ENCODE measurements around the gene CD164.

Gene CD164

DNA sequence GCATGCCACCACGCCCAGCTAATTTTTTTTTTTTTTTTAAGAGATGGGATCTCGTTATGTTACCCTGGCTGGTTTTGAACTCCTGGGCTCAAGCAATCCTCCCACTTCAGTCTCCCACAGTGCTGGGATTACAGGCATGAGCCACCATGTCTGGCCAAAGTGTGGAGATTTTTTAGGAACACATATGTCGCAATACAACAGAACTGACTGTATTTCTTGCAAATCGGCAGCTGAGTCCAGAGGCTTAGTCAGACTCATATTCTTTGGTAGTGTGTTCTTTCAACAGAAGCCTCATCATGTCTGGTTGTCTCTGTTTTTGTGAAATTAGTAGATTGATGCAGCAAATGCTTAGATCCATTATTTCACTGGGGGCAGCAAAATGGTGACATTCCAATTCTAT lies 23.9 kb upstream of the CD164 start:
- no peaks in the 10 kb centered on the region for H3K9me3 ChIP-seq (ENCODE audit: control insufficient read depth, low read length)
- H4K8ac ChIP-seq (ENCODE audit: low read length) = no peak overlapping the region
- H3K23ac ChIP-seq (ENCODE audit: low read length in 2 of 2) = no peak overlapping the region
- no peak overlapping the region for H3K18ac ChIP-seq (ENCODE audit: low read depth in 1 of 2, low read length in 2 of 2)
- 91% methylated on average over 4 of the region's 4 CpGs for WGBS
- no peak overlapping the region for H2BK12ac ChIP-seq (ENCODE audit: low read length in 2 of 2)
- no peak overlapping the region for H3K9ac ChIP-seq (ENCODE audit: low read length)
- no peak overlapping the region for H3K27ac ChIP-seq (ENCODE audit: low read length, poor library complexity, severe bottlenecking)
- H3K36me3 ChIP-seq (ENCODE audit: control insufficient read depth in 1 of 2, insufficient read depth in 2 of 2, low read depth in 1 of 2, low read length in 2 of 2) = no peaks in the 10 kb centered on the region
- H2BK120ac ChIP-seq (ENCODE audit: low read depth, low read length) = no peak overlapping the region
- no peak overlapping the region for H3K4me3 ChIP-seq (ENCODE audit: insufficient read depth in 1 of 2, low read depth in 1 of 2, low read length in 2 of 2)
- H2AFZ ChIP-seq (ENCODE audit: low read depth, low read length) = no peak overlapping the region
- H3K27me3 ChIP-seq (ENCODE audit: control insufficient read depth in 1 of 2, insufficient read depth in 1 of 2, low read length in 2 of 2) = peaks cover 0 to 3% of the 10 kb centered on the region in 2 experiments
- H2BK15ac ChIP-seq (ENCODE audit: low read depth, poor library complexity, severe bottlenecking) = no peak overlapping the region
- peak; percentile 37 for DNase-seq
- no peak overlapping the region for H3K14ac ChIP-seq (ENCODE audit: low read length in 2 of 2)
- H3K4ac ChIP-seq (ENCODE audit: low read depth in 1 of 2, low read length in 2 of 2) = no peak overlapping the region
- no peaks in the 10 kb centered on the region for H3K4me1 ChIP-seq (ENCODE audit: control insufficient read depth, insufficient read depth, low read depth, low read length)
- no peak overlapping the region for H3K4me2 ChIP-seq (ENCODE audit: low read length, poor library complexity, severe bottlenecking)
- no peaks in the 10 kb centered on the region for H3K79me1 ChIP-seq (replicated peaks; ENCODE audit: low read length, poor library complexity, severe bottlenecking)
- H2AK5ac ChIP-seq (ENCODE audit: low read length, severe bottlenecking) = no peak overlapping the region
- H4K91ac ChIP-seq (ENCODE audit: low read length) = no peak overlapping the region
- H2BK5ac ChIP-seq (ENCODE audit: low read depth, low read length, poor library complexity, severe bottlenecking) = no peak overlapping the region

DNA sequence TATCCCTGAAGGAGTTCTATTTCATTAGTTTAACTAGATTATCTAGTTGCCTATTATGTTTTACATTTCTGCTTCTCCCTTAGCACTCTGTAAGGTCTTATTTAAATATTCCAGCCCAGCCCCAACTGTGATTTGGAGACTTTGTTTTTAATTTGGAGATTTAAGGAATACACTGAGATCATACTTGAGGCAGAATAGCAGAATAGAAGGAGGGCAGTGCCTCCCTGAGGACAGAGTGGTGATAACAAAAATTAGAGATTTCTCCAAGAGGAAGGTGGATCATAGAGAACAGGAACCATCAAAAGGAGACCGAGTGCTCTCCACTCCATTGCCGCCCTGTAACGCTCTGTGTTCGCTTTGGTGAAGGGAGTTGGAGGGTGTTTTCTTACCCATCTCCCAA lies 14.8 kb upstream of the CD164 start:
- Histone ChIP-seq H3K4me2 (ENCODE audit: low read length, poor library complexity, severe bottlenecking) (no peak overlapping the region), H4K91ac (ENCODE audit: low read length) (no peak overlapping the region), H3K27ac (ENCODE audit: low read length, poor library complexity, severe bottlenecking) (no peak overlapping the region), H2BK12ac (ENCODE audit: low read length in 2 of 2) (no peak overlapping the region), H3K27me3 (ENCODE audit: control insufficient read depth in 1 of 2, insufficient read depth in 1 of 2, low read length in 2 of 2) (peaks cover 0 to 3% of the 10 kb centered on the region in 2 experiments), H4K8ac (ENCODE audit: low read length) (no peak overlapping the region), H2BK15ac (ENCODE audit: low read depth, poor library complexity, severe bottlenecking) (no peak overlapping the region), H3K4me3 (ENCODE audit: insufficient read depth in 1 of 2, low read depth in 1 of 2, low read length in 2 of 2) (no peak overlapping the region), H2BK120ac (ENCODE audit: low read depth, low read length) (no peak overlapping the region), H2AFZ (ENCODE audit: low read depth, low read length) (no peak overlapping the region), H3K23ac (ENCODE audit: low read length in 2 of 2) (no peak overlapping the region), H2BK5ac (ENCODE audit: low read depth, low read length, poor library complexity, severe bottlenecking) (no peak overlapping the region), H3K79me1 (replicated peaks; ENCODE audit: low read length, poor library complexity, severe bottlenecking) (no peaks in the 10 kb centered on the region), H2AK5ac (ENCODE audit: low read length, severe bottlenecking) (no peak overlapping the region), H3K9me3 (ENCODE audit: control insufficient read depth, low read length) (no peaks in the 10 kb centered on the region), H3K4ac (ENCODE audit: low read depth in 1 of 2, low read length in 2 of 2) (no peak overlapping the region), H3K18ac (ENCODE audit: low read depth in 1 of 2, low read length in 2 of 2) (no peak overlapping the region), H3K4me1 (ENCODE audit: control insufficient read depth, insufficient read depth, low read depth, low read length) (peaks cover 2% of the 10 kb centered on the region), H3K36me3 (ENCODE audit: control insufficient read depth in 1 of 2, insufficient read depth in 2 of 2, low read depth in 1 of 2, low read length in 2 of 2) (no peaks in the 10 kb centered on the region), H3K14ac (ENCODE audit: low read length in 2 of 2) (no peak overlapping the region), H3K9ac (ENCODE audit: low read length) (no peak overlapping the region)
- peak; percentile 35 for DNase-seq
- 88% methylated on average over 4 of the region's 4 CpGs for WGBS

DNA sequence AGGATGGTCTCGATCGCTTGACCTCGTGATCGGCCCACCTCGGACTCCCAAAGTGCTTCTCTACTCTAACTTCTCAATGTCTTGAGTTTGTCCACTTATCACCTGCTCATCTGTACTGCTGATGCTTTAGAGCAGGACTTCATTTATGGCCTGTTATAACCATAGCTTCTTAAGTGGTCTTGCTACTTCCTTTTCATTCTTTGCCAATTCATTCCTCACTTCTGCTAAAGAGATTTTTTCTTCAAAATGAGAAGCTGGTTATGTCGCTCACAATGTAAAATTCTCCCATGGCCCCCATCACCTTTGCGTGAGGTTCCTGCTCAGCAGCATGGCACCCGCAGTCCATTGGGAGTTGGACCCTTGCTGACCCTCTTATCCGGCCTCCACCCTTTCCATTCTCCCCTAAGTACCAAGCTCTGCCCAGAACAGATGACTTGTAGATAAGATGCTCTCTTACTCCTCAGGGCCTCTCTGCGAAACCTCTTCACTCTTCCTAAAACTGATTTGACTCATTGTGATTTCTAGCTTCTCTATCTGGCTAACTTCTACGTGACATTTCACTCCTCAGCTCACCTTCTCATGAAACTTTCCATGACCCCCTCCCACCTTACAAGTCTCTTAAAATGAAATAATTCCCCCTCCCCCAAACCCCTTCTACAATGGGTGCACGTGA lies 13.9 kb upstream of the CD164 start:
- Histone ChIP-seq H3K4ac (ENCODE audit: low read depth in 1 of 2, low read length in 2 of 2) (no peak overlapping the region), H2AK5ac (ENCODE audit: low read length, severe bottlenecking) (no peak overlapping the region), H3K9me3 (ENCODE audit: control insufficient read depth, low read length) (no peaks in the 10 kb centered on the region), H2BK120ac (ENCODE audit: low read depth, low read length) (no peak overlapping the region), H3K36me3 (ENCODE audit: control insufficient read depth in 1 of 2, insufficient read depth in 2 of 2, low read depth in 1 of 2, low read length in 2 of 2) (no peaks in the 10 kb centered on the region), H3K27me3 (ENCODE audit: control insufficient read depth in 1 of 2, insufficient read depth in 1 of 2, low read length in 2 of 2) (peaks cover 0 to 3% of the 10 kb centered on the region in 2 experiments), H2BK15ac (ENCODE audit: low read depth, poor library complexity, severe bottlenecking) (no peak overlapping the region), H2AFZ (ENCODE audit: low read depth, low read length) (no peak overlapping the region), H3K4me2 (ENCODE audit: low read length, poor library complexity, severe bottlenecking) (no peak overlapping the region), H3K14ac (ENCODE audit: low read length in 2 of 2) (no peak overlapping the region), H3K79me1 (replicated peaks; ENCODE audit: low read length, poor library complexity, severe bottlenecking) (no peaks in the 10 kb centered on the region), H3K23ac (ENCODE audit: low read length in 2 of 2) (no peak overlapping the region), H3K4me1 (ENCODE audit: control insufficient read depth, insufficient read depth, low read depth, low read length) (peaks cover 2% of the 10 kb centered on the region), H2BK5ac (ENCODE audit: low read depth, low read length, poor library complexity, severe bottlenecking) (no peak overlapping the region), H2BK12ac (ENCODE audit: low read length in 2 of 2) (no peak overlapping the region), H3K9ac (ENCODE audit: low read length) (no peak overlapping the region), H3K4me3 (ENCODE audit: insufficient read depth in 1 of 2, low read depth in 1 of 2, low read length in 2 of 2) (no peak overlapping the region), H3K27ac (ENCODE audit: low read length, poor library complexity, severe bottlenecking) (no peak overlapping the region), H4K8ac (ENCODE audit: low read length) (no peak overlapping the region), H4K91ac (ENCODE audit: low read length) (no peak overlapping the region), H3K18ac (ENCODE audit: low read depth in 1 of 2, low read length in 2 of 2) (no peak overlapping the region)
- no peak for DNase-seq
- whole genome bisulfite sequencing = 93% methylated on average over 12 of the region's 12 CpGs

DNA sequence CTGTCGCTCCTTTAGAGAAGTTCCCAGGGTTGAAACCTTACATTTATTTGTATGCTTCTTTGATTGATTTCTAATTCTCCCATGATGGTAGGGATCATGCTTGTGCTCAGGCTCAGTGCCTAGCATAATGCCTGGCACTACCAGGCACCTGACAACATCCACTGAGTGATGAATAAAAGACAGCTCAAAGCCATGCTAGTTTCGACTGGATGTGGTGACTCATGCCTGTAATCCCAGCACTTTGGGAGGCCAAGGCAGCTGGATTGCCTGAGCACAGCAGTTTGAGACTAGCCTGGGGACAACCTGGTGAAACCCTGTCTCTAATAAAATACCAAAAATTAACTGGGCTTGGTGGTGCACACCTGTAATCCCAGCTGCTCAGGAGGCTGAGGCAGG lies 11.6 kb upstream of the CD164 start:
- Histone ChIP-seq H2AFZ (ENCODE audit: low read depth, low read length) (no peak overlapping the region), H3K4me1 (ENCODE audit: control insufficient read depth, insufficient read depth, low read depth, low read length) (peaks cover 2% of the 10 kb centered on the region), H2BK15ac (ENCODE audit: low read depth, poor library complexity, severe bottlenecking) (no peak overlapping the region), H3K4me2 (ENCODE audit: low read length, poor library complexity, severe bottlenecking) (no peak overlapping the region), H3K14ac (ENCODE audit: low read length in 2 of 2) (no peak overlapping the region), H3K79me1 (replicated peaks; ENCODE audit: low read length, poor library complexity, severe bottlenecking) (no peaks in the 10 kb centered on the region), H3K36me3 (ENCODE audit: control insufficient read depth in 1 of 2, insufficient read depth in 2 of 2, low read depth in 1 of 2, low read length in 2 of 2) (no peaks in the 10 kb centered on the region), H3K27me3 (ENCODE audit: control insufficient read depth in 1 of 2, insufficient read depth in 1 of 2, low read length in 2 of 2) (peaks cover 0 to 3% of the 10 kb centered on the region in 2 experiments), H4K91ac (ENCODE audit: low read length) (no peak overlapping the region), H3K18ac (ENCODE audit: low read depth in 1 of 2, low read length in 2 of 2) (no peak overlapping the region), H4K8ac (ENCODE audit: low read length) (no peak overlapping the region), H2AK5ac (ENCODE audit: low read length, severe bottlenecking) (no peak overlapping the region), H2BK5ac (ENCODE audit: low read depth, low read length, poor library complexity, severe bottlenecking) (no peak overlapping the region), H2BK12ac (ENCODE audit: low read length in 2 of 2) (no peak overlapping the region), H2BK120ac (ENCODE audit: low read depth, low read length) (no peak overlapping the region), H3K9me3 (ENCODE audit: control insufficient read depth, low read length) (no peaks in the 10 kb centered on the region), H3K4ac (ENCODE audit: low read depth in 1 of 2, low read length in 2 of 2) (no peak overlapping the region), H3K23ac (ENCODE audit: low read length in 2 of 2) (no peak overlapping the region), H3K4me3 (ENCODE audit: insufficient read depth in 1 of 2, low read depth in 1 of 2, low read length in 2 of 2) (no peak overlapping the region), H3K27ac (ENCODE audit: low read length, poor library complexity, severe bottlenecking) (no peak overlapping the region), H3K9ac (ENCODE audit: low read length) (no peak overlapping the region)
- peak; percentile 60 for DNase-seq
- WGBS = 50% methylated on average over 2 of the region's 2 CpGs
